Limb (tissue), 2 donors: ENCODE data around the gene CDH22.

Experiments
- DNase-seq, 2 donors: peaks; one replicate each; pipeline ENCODE4 v3.0.0-alpha.2; 2016; ENCODE audit errors: extremely low spot score in 2 of 2

CDH22 gene

GRCh38 chr20:46343348-46343974 lies 35.2 kb upstream of the CDH22 start:
- no peak for DNase-seq

GRCh38 chr20:46342451-46343347 lies 34.4 kb upstream of the CDH22 start:
- DNase-seq: no peak

DNA sequence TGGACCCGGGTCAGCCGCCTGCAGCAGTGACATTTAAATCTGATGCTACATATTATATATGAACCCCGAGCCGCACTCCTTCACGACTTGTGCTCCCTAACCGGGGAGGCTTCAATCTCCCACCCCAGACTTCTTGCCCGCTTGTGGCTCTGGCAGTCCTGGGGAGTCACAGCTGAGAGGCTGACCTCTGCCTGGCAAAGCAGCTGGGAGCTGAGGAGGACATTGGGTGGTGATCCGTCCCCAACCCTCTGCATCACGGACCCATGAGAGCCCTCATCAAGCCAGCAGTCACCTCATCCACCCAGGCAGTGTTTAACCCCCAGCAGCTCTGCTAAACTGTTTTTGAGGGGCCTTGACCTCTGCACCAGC lies 33.7 kb upstream of the CDH22 start:
- DNase-seq: no peak

GRCh38 chr20:46341074-46342009 lies 33.0 kb upstream of the CDH22 start:
- no peak for DNase-seq

DNA sequence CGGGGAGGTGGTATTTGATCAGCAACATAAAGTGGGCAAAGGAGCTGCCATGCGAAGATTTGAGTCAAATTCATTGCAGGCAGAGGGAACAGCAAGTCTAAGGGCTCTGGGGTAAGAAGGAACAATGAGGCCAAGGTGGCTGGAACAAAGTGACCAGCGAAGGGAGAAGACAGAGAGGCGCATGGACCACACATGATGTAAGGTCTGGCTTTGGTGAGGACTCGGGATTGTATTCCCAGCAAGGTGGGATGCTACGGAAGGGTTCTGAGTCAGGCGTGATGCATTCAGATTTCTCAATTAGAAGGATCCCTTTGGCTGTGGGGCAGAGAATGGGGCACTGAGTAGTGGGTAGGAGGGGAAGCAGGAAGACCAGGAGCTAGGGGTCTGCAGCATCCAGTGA lies 30.7 kb upstream of the CDH22 start:
- no peak for DNase-seq

GRCh38 chr20:46336735-46337134 lies 28.4 kb upstream of the CDH22 start:
- no peak for DNase-seq

DNA sequence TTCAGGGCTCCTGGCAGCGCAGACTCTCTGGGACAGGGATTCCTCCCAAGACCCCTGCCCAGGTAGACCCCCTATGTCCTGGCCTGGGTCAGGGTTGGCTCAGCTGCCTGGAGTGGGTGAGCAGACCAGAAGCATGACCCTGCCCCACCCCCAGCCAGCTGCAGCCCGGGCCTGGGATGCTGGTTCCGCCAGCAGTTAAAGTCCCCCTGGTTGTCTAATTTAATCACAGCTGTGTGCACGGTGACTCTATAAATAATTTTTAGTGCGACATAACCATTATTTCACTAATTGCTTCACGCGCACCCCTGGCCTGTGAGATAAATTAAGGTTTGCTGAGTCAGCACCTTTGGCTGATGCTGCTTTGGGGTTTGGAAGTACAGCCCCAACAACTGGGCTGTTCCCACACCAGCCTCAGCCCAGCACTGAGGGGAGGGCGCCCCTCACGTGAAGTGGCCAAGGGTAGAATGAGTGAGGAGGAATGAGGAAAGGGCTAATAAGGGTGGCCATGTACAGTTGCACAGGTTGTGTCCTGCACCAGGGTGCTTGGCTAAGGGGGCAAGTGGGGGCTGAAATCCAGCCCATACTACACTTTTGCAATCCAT lies 26.1 kb upstream of the CDH22 start:
- DNase-seq: no peak

DNA sequence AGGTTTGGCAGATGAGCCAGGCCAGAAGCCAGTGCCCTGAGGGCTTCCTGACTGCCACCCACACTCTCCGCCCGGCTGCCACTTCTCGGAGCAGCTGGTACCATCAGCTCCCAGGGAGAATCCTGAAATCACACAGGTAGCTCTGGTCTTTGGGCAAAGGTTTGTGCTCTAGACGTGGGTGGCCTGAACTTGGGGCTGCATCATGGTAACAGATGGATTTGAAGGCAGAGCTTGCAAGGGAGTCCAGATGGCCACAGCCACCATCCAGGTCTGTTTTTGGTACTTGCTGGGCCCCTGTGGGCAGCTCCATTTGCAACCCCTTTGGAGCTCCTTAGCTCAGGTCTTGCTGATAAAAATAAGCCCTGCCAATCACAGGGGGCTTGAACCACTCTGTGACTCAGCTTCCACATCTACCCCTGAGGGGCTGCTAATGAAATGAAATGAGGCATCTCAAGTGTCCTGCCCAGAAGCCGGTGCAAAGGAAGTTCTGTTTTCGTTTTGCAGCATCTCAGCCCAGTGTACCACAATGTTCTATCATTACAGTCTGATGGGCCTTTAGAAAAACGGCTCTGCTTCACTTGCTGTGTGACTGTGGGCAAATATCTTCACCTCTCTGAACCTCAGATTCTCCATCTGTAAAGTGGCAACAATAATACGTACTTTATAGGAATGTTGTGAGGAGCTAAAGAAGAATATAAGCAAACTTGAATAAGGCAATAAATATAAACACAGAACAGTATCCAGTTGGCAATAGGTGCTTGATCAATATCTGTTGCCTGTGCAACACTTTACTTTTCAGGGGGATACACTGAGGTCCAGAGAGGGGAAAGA lies 25.1 kb upstream of the CDH22 start:
- DNase-seq: no peak

DNA sequence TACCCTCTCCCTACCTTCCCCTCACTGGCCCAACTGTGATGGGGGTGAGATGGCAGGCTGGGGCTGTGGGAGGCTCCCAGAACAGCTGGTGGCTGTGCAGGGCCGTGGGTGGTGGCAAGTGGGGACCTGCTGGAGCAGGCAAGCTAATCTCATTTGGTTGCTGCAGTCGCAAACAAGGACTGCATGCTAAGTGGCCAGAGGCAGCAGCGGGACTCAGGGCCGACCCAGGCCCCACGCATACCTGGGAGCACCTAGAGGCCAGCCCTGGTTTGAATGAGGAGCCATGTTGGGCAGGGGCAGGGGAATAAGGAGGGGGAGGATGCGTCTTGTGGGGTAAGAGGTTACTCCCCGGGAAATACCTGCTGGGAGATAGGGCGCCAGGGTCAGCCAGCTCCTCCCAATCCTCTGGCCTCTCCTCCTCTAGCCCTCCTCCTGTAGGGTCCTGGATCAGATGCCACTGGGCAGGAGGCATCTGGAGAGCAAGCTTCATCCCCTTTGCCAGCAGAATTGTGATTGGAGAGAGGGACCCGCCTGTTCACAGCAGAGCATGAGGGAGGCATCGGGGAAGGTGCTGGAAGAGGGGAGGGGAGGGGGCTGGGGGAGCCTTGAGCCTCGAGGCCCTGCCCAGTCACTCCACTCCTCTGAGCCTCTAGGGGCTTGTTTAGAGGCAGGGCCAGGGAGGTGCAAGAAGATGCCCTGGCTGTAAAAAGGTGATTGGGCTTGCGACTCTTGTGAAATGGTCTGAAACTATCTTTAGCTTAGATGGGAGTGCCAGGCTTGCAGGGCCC lies 24.3 kb upstream of the CDH22 start:
- DNase-seq: no peak

- DNase-seq: no peak
These were observed 23.5 kb upstream of the CDH22 start for GRCh38 chr20:46331611-46332361.

- DNase-seq: no peak
These were observed 22.6 kb upstream of the CDH22 start for GRCh38 chr20:46330831-46331371.

GRCh38 chr20:46330072-46330763 lies 21.9 kb upstream of the CDH22 start:
- no peak for DNase-seq

DNA sequence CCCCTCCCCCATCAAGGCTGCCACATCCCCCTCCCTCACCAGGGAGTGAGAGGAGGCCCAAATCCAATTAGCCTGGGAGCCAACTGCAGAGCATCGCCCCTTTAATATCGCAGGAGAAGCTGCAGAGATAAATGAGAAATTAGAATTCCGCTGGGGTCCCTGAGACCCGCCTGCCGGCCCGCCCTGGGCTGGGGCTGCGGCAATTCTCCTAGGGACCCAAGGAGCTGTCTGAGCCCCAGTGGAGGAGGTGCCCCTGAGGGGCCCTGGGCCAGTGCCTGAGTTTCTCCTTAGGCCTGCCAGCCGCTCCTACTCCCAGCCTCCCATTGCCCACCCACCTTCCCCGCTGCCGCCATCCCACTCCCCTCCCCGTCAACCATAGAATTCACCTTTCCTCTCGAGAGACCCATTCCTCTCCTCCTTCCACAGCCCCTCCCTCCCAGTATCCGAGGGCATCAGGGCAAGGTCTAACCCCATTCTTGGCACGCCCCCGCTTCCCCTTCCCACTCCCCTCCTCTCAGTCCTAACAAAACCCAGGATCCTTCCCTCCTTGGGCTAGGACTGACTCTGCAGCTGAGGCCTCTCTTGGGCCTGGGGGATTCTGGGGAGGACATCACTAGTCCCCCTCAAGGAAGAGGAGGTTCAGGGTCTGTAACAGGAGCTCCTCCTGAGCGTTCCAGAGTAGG lies 20.0 kb upstream of the CDH22 start:
- DNase-seq: no peak

DNA sequence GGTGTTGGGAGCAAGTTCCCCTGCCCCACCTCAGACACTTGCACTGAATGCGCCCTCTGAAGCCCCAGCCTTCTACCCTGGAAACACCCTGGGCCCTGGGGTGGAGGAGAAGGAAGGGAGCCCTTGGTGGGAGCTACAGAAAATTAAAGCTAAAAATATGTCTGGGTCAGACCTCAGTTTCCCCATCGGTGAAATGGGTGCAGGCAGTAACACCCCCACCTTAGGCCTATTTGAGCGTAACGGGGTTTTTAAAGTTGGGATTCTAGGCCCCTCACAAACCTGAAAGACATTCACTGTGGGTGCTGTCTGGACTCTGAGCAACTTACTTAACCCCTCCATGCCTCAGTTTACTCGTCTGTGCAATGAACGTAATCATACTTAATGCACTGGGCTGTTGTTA lies 19.3 kb upstream of the CDH22 start:
- DNase-seq: no peak

GRCh38 chr20:46325789-46326188 lies 17.5 kb upstream of the CDH22 start:
- DNase-seq: no peak

DNA sequence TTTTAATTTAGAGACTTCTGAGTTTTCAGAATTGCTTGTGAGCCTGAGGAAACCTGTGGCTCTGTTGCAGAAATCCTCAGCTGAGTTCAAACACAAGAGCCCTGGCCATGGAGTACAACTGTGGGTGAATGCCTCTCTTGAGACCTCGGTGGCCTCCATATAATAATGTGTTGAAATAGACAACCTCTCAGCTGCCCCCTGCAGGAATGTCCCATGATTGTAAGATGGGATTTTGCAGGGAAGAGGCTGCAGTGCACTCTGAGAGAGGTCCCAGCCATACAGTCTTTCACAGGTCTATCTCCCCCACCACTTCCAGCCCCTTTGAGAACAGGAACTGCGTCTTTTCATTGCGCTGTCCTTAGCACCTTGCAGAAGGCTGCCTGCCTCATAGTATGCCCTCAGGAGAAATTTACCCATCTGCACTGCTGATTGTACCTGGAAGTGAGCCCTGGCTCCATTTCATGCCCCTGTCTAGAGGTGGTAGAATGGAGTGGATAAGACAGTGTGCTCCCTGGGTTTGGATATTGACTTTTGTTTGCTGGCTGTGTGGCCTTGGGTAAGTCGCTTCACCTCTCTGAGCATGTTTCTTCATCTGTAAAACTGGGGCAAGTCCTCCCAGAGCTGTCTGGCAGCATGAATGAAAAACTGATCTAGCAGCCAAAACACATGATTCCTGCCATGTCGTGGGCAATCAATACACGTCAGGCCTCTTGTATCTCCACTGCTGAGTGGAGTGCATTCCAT lies 16.8 kb upstream of the CDH22 start:
- no peak for DNase-seq

DNA sequence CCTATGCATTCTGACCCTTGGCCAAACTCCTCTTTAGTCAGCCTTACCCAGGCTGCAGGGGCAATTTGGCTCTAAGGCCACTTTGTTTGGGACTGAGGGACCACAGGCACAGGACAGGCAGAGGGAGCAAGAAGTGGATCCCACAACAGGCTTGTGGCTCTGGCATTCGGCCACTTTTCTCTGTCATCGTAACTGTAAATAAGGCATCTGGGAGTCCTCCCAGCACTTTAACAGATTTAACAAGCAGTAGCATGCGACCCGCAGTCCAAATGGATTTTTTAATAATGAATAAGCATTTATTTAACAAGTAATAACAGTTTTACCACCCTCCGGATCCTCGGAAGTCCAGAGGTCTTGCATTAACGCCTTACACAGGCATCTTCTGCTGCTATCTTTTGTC lies 16.1 kb upstream of the CDH22 start:
- no peak for DNase-seq
